Astrocyte (in vitro differentiated cells and primary cell): ENCODE data around the gene ABHD18. TPM values are rescaled to one million over a fixed set of nuclear protein-coding genes. Genes with fewer than 3 reads are reported as not detected.
"Not testable (repeated sequence)": the region's sequence is repeated elsewhere in the genome, so short reads cannot be mapped to it uniquely, and the experiment has no call there.

Experiments used
- DNase-seq: peaks from one replicate; pipeline ENCODE4 v3.0.0-alpha.2; 2010; ENCODE audit warnings: low read depth
- FAIRE-seq: peaks from 2 replicates; lab custom pipeline; 2011; peaks lifted over from hg19 to GRCh38; lab: Jason Lieb, UNC
- H2AFZ ChIP-seq: 2 replicates; pipeline ENCODE4 v1.6.0; 2012; ENCODE audit warnings: low read depth, low read length, inconsistent platforms
- H3K27ac ChIP-seq: 2 replicates; pipeline ENCODE4 v1.5.1; 2011; ENCODE audit warnings: low read depth, low read length, inconsistent platforms
- H3K27me3 ChIP-seq: 2 replicates; pipeline ENCODE4 v1.6.0; 2011; ENCODE audit warnings: low read length, inconsistent platforms; ENCODE audit not compliant: insufficient read depth
- H3K36me3 ChIP-seq: 2 replicates; pipeline ENCODE4 v1.5.1; 2011; ENCODE audit warnings: low read length, inconsistent platforms; ENCODE audit not compliant: insufficient read depth
- H3K4me1 ChIP-seq: 2 replicates; pipeline ENCODE4 v1.5.1; 2011; ENCODE audit warnings: low read length, inconsistent platforms; ENCODE audit not compliant: insufficient read depth
- H3K4me2 ChIP-seq: 2 replicates; pipeline ENCODE4 v1.6.0; 2012; ENCODE audit warnings: low read length, inconsistent platforms
- H3K4me3 ChIP-seq: 2 replicates; pipeline ENCODE4 v1.5.1; 2011; ENCODE audit warnings: low read depth, mild to moderate bottlenecking, low read length, inconsistent platforms; ENCODE audit not compliant: insufficient read depth
- H3K79me2 ChIP-seq: 2 replicates; pipeline ENCODE4 v1.6.0; 2012; ENCODE audit warnings: mild to moderate bottlenecking, low read length, inconsistent platforms; ENCODE audit not compliant: insufficient read depth
- H3K9ac ChIP-seq: 2 replicates; pipeline ENCODE4 v1.6.0; 2012; ENCODE audit warnings: mild to moderate bottlenecking, low read length, inconsistent platforms
- H3K9me3 ChIP-seq: 2 replicates; pipeline ENCODE4 v1.5.1; 2012; ENCODE audit warnings: low read depth, mild to moderate bottlenecking, low read length, inconsistent platforms; ENCODE audit not compliant: insufficient read depth
- H4K20me1 ChIP-seq: 2 replicates; pipeline ENCODE4 v1.6.0; 2012; ENCODE audit warnings: low read length, inconsistent platforms; ENCODE audit not compliant: insufficient read depth
- H3K27ac Mint-ChIP-seq: one replicate; pipeline ENCODE4 v1.8.0; 2021; ENCODE audit warnings: mild to moderate bottlenecking, mixed read lengths; ENCODE audit not compliant: unreplicated experiment
- H3K27me3 Mint-ChIP-seq: one replicate; pipeline ENCODE4 v1.8.0; 2021; ENCODE audit warnings: low read depth, mixed read lengths; ENCODE audit not compliant: unreplicated experiment
- H3K36me3 Mint-ChIP-seq: one replicate; pipeline ENCODE4 v1.8.0; 2021; ENCODE audit warnings: low read depth, mixed read lengths; ENCODE audit not compliant: unreplicated experiment
- H3K4me1 Mint-ChIP-seq: one replicate; pipeline ENCODE4 v1.8.0; 2021; ENCODE audit warnings: low read depth, mixed read lengths; ENCODE audit not compliant: unreplicated experiment
- H3K4me3 Mint-ChIP-seq: one replicate; pipeline ENCODE4 v1.8.0; 2021; ENCODE audit warnings: mild to moderate bottlenecking, moderate library complexity, mixed read lengths; ENCODE audit not compliant: unreplicated experiment
- H3K9me3 Mint-ChIP-seq: one replicate; pipeline ENCODE4 v1.8.0; 2021; ENCODE audit warnings: mild to moderate bottlenecking, mixed read lengths; ENCODE audit not compliant: unreplicated experiment
- total RNA-seq: library from RNA; stranded (reverse); gene quantifications from 2 replicates; pipeline ENCODE4 v1.2.1, GENCODE V29; 2021

The ABHD18 gene
- total RNA-seq, 1 donor from 2014 or later: 9.5 TPM

DNA sequence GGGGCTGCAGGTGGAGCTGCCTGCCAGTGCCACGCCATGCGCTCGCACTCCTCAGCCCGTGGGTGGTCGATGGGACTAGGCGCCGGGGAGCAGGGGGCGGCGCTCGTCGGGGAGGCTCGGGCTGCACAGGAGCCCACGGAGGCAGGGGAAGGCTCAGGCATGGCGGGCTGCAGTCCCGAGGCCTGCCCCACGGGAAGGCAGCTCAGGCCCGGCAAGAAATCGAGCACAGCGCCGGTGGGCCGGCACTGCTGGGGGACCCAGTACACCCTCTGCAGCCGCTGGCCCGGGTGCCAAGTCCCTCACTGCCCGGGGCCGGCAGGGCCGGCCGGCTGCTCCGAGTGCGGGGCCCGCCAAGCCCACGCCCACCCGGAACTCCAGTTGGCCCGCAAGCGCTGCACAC lies 82.3 kb downstream of the ABHD18 start:
- not testable (repeated sequence) for H3K9me3 ChIP-seq, H4K20me1 ChIP-seq, H3K36me3 ChIP-seq, H3K27ac ChIP-seq, H3K79me2 ChIP-seq, DNase-seq, H3K4me3 ChIP-seq, H3K27ac Mint-ChIP-seq, FAIRE-seq, H3K4me1 ChIP-seq, H3K4me1 Mint-ChIP-seq, H3K27me3 Mint-ChIP-seq, H3K27me3 ChIP-seq, H3K9me3 Mint-ChIP-seq, H2AFZ ChIP-seq, H3K4me3 Mint-ChIP-seq, H3K9ac ChIP-seq, H3K4me2 ChIP-seq, H3K36me3 Mint-ChIP-seq

DNA sequence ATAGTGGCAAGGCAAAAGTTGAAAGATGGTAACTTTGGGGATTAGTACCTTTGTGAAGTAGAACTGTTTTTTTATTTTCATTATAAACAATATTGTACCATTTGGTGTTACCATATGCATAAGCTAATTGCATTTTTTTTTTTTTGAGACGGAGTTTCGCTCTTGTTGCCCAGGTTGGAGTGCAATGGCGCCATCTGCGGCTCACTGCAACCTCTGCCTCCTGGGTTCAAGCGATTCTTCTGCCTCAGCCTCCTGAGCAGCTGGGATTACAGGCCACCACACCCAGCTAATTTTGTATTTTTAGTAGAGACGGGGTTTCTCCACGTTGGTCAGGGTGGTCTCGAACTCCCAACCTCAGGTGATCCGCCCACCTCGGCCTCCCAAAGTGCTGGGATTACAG lies 86.0 kb downstream of the ABHD18 start:
- H3K4me1 Mint-ChIP-seq, H3K27ac Mint-ChIP-seq, H3K36me3 ChIP-seq, H3K9ac ChIP-seq, H3K27me3 ChIP-seq, H2AFZ ChIP-seq, H3K36me3 Mint-ChIP-seq, H3K27ac ChIP-seq, H3K4me1 ChIP-seq, H3K9me3 ChIP-seq, DNase-seq, H3K4me3 Mint-ChIP-seq, H3K27me3 Mint-ChIP-seq, H3K9me3 Mint-ChIP-seq, H3K4me3 ChIP-seq, H3K79me2 ChIP-seq, H4K20me1 ChIP-seq, H3K4me2 ChIP-seq, FAIRE-seq: not testable (repeated sequence)

GRCh38 chr4:128054907-128055306 lies 89.7 kb downstream of the ABHD18 start:
- not testable (repeated sequence) for H3K4me1 ChIP-seq, H3K36me3 Mint-ChIP-seq, H3K36me3 ChIP-seq, H3K27me3 ChIP-seq, H4K20me1 ChIP-seq, H3K27ac Mint-ChIP-seq, H3K4me2 ChIP-seq, H3K79me2 ChIP-seq, H3K9me3 Mint-ChIP-seq, H2AFZ ChIP-seq, H3K9me3 ChIP-seq, FAIRE-seq, H3K9ac ChIP-seq, H3K27me3 Mint-ChIP-seq, DNase-seq, H3K4me3 Mint-ChIP-seq, H3K27ac ChIP-seq, H3K4me1 Mint-ChIP-seq, H3K4me3 ChIP-seq

DNA sequence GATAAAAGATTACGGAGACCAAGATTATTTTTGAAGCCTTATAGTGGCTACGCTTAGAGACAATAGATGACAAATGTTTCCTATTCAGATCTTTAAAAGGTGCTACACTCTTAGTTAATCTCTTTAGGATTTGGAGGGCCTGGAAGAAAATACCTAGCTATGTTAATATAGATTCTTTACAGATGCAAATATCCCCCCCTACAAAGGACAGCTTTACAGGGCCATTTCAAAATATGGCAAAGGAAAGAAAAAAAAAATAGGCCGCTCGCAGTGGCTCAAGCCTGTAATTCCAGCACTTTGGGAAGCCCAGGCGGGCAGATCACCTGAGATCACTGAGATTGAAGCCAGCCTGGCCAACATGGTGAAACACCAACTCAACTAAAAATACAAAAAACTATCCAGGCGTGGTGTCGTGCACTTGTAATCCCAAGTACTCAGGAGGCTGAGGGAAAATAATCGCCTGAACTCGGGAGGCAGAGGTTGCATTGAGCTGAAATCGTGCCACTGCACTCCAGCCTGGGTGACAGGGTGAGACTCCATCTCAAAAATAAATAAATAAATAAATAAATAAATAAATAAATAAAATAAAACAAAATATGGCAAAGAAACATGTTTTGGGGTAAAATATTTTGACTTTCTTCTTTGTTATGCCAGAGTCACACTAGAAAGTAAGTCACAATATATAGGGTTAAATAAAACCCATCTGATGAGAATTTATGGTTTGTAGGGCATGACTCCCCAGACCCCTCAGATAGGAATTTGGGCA lies 90.4 kb downstream of the ABHD18 start:
- not testable (repeated sequence) for H3K27me3 Mint-ChIP-seq, H3K27me3 ChIP-seq, H3K4me1 Mint-ChIP-seq, H3K36me3 ChIP-seq, H3K4me2 ChIP-seq, H3K79me2 ChIP-seq, H3K27ac ChIP-seq, H3K9me3 ChIP-seq, DNase-seq, H4K20me1 ChIP-seq, H3K36me3 Mint-ChIP-seq, H3K9ac ChIP-seq, H3K9me3 Mint-ChIP-seq, H3K4me3 Mint-ChIP-seq, H3K4me1 ChIP-seq, H2AFZ ChIP-seq, H3K27ac Mint-ChIP-seq, FAIRE-seq, H3K4me3 ChIP-seq
